ENCODE results near the gene ACADVL. TPM values are rescaled to one million over a fixed set of nuclear protein-coding genes. Genes with fewer than 3 reads are reported as not detected.
A peak's percentile ranks its signal among the peaks of the same experiment; 100 is the strongest.
"Not testable (repeated sequence)": the region's sequence is repeated elsewhere in the genome, so short reads cannot be mapped to it uniquely, and the experiment has no call there.

ACADVL gene
- total RNA-seq, 1 donor from 2014 or later = 354 TPM

DNA sequence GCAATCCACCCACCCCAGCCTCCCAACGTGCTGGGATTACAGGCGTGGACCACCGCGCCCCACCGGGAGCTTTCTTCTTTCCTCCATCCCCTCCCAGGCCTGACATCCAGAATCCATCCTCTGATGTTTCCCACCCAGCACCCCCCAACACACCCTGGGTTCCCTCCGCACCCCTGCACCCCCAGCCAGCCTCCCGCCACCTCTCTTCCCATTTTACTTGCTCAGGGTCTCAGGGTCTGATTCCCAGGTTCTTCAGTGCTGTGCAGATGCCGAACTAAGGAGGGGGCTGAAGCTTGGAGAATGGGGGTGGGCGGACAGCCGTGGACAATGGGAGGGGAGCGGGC, 40.8 kb upstream of the ACADVL start:
- peaks cover 12% of the 10 kb centered on the region for H3K4me1 Mint-ChIP-seq (ENCODE audit: low read depth, unreplicated experiment)
- no peaks in the 10 kb centered on the region for H3K36me3 Mint-ChIP-seq (ENCODE audit: low read depth, unreplicated experiment)
- peaks cover 17% of the 10 kb centered on the region for H3K4me1 ChIP-seq (ENCODE audit: insufficient read depth, low read length)
- H3K27me3 Mint-ChIP-seq (ENCODE audit: low read depth, unreplicated experiment) = no peaks in the 10 kb centered on the region
- H3K4me3 Mint-ChIP-seq (ENCODE audit: unreplicated experiment) = no peak overlapping the region
- H3K4me3 ChIP-seq (ENCODE audit: insufficient read depth, low read depth, low read length) = no peak overlapping the region
- no peak overlapping the region for H3K27ac Mint-ChIP-seq (ENCODE audit: unreplicated experiment)
- no peak overlapping the region for H3K27ac ChIP-seq (ENCODE audit: low read depth, low read length)
- no peaks in the 10 kb centered on the region for H3K9me3 ChIP-seq (ENCODE audit: insufficient read depth, low read depth, low read length)
- no peak for DNase-seq (ENCODE audit: low read depth)
- TF ChIP-seq, protein P1, sequence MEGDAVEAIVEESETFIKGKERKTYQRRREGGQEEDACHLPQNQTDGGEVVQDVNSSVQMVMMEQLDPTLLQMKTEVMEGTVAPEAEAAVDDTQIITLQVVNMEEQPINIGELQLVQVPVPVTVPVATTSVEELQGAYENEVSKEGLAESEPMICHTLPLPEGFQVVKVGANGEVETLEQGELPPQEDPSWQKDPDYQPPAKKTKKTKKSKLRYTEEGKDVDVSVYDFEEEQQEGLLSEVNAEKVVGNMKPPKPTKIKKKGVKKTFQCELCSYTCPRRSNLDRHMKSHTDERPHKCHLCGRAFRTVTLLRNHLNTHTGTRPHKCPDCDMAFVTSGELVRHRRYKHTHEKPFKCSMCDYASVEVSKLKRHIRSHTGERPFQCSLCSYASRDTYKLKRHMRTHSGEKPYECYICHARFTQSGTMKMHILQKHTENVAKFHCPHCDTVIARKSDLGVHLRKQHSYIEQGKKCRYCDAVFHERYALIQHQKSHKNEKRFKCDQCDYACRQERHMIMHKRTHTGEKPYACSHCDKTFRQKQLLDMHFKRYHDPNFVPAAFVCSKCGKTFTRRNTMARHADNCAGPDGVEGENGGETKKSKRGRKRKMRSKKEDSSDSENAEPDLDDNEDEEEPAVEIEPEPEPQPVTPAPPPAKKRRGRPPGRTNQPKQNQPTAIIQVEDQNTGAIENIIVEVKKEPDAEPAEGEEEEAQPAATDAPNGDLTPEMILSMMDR (IDR thresholded peaks at IDR 0.05; ENCODE audit: insufficient read depth, low read depth, low read length) = no peak
- H3K9me3 Mint-ChIP-seq (ENCODE audit: unreplicated experiment) = no peaks in the 10 kb centered on the region
- no peak overlapping the region for H3K9ac ChIP-seq (ENCODE audit: low read length)
- H3K27me3 ChIP-seq (ENCODE audit: insufficient read depth, low read length) = no peaks in the 10 kb centered on the region
- no peaks in the 10 kb centered on the region for H3K36me3 ChIP-seq (ENCODE audit: insufficient read depth, low read length)
- no peak overlapping the region for H2AFZ ChIP-seq (ENCODE audit: low read depth, low read length)
- H3K4me2 ChIP-seq (ENCODE audit: low read length) = no peak overlapping the region
- H3K79me2 ChIP-seq (ENCODE audit: insufficient read depth, low read length) = no peaks in the 10 kb centered on the region
- H4K20me1 ChIP-seq (ENCODE audit: insufficient read depth, low read length) = peaks cover 11% of the 10 kb centered on the region
- FAIRE-seq = no peak

DNA sequence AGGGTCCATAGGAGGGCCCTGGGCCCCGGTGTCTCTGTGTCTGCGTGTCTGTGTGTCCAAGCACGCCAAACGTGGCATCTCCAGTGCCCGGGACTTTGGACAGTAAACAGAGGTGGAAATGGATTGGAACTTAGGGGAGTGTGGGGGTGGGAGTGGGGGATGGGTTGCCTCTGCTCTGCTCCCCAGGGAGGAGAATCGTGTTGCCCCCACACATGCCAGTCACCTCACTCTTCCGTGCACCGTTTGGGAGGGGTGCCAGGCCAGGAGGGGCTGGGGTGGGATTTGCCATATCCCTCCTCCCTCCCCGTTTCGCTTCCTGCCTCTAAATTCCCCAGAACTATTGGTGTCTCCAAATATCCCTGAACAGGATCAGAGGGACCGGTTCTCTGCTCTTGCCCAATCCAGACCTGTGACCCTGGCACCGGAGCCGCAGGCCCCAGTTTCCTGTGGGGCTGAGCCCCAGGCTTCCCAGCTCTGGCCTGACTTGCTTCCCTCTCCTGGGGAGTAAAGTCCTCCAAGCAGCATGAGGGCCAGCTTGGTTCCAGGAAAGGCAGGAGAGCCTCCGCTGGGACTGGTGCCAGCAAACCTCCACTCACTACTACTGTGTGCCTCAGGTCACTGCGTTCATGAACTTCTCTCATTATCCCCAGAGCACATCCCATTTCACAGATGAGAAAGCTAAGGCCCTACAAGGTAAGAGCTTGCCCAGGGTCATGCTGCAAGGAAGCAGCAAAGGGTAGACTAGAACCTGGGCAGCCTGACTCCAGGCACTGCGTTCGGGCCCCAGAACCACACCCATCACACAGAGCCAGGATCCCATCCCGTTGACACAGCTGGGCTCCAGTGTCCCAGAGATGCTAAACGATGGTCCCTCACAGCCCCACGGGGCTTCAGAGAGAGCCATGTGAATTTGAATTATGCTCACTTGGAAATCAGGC, 40.2 kb upstream of the ACADVL start, which contains the start of gene ASGR1:
Gene ASGR1, minus strand, starts transcription at position 54 of the 938 bp plus-strand sequence. CDS start 807 bp downstream, outside the sequence.
- no peaks in the 10 kb centered on the region for H3K9me3 Mint-ChIP-seq (ENCODE audit: unreplicated experiment)
- H3K4me1 ChIP-seq (ENCODE audit: insufficient read depth, low read length) = peaks cover 17% of the 10 kb centered on the region
- H3K79me2 ChIP-seq (ENCODE audit: insufficient read depth, low read length) = no peaks in the 10 kb centered on the region
- H3K36me3 Mint-ChIP-seq (ENCODE audit: low read depth, unreplicated experiment) = no peaks in the 10 kb centered on the region
- H3K4me2 ChIP-seq (ENCODE audit: low read length) = peak within 1 kb of the TSS; percentile 98
- peak within 1 kb of the TSS; percentile 80 for H3K9ac ChIP-seq (ENCODE audit: low read length)
- H3K27me3 Mint-ChIP-seq (ENCODE audit: low read depth, unreplicated experiment) = no peaks in the 10 kb centered on the region
- H3K9me3 ChIP-seq (ENCODE audit: insufficient read depth, low read depth, low read length) = no peaks in the 10 kb centered on the region
- H3K36me3 ChIP-seq (ENCODE audit: insufficient read depth, low read length) = no peaks in the 10 kb centered on the region
- H3K27ac Mint-ChIP-seq (ENCODE audit: unreplicated experiment) = peak within 1 kb of the TSS; percentile 41
- H4K20me1 ChIP-seq (ENCODE audit: insufficient read depth, low read length) = peaks cover 11% of the 10 kb centered on the region
- no peaks in the 10 kb centered on the region for H3K27me3 ChIP-seq (ENCODE audit: insufficient read depth, low read length)
- H3K27ac ChIP-seq (ENCODE audit: low read depth, low read length) = no peak within 1 kb of the TSS
- H3K4me3 ChIP-seq (ENCODE audit: insufficient read depth, low read depth, low read length) = peak within 1 kb of the TSS; percentile 62
- H3K4me3 Mint-ChIP-seq (ENCODE audit: unreplicated experiment) = no peak within 1 kb of the TSS
- H3K4me1 Mint-ChIP-seq (ENCODE audit: low read depth, unreplicated experiment) = peaks cover 13% of the 10 kb centered on the region
- DNase-seq (ENCODE audit: low read depth) = no peak
- FAIRE-seq = no peak
- H2AFZ ChIP-seq (ENCODE audit: low read depth, low read length) = peak within 1 kb of the TSS; percentile 81
- TF ChIP-seq, protein P1 (IDR thresholded peaks at IDR 0.05; ENCODE audit: insufficient read depth, low read depth, low read length) = no peak
- TF ChIP-seq EZH2 (IDR thresholded peaks at IDR 0.05; ENCODE audit: insufficient read depth, low read length) = no peak

DNA sequence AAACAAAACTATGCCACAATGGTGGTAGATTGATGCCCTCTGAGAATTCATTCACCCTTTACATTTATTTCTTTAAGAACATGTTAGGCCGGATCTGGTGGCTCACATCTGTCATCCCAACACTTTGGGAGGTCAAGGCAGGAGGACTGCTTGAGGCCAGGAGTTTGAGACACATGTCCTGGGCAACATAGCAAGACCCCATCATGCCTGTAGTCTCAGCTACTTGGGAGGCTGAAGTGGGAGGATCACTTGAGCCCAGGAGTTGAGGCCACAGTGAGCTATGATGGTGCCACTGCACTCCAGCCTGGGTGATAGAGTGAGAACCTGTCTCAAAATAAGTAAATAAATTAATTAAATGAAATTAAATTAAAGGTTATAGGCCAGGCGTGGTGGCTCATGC, 37.6 kb upstream of the ACADVL start:
- H3K36me3 Mint-ChIP-seq (ENCODE audit: low read depth, unreplicated experiment); H3K79me2 ChIP-seq (ENCODE audit: insufficient read depth, low read length); H3K27me3 ChIP-seq (ENCODE audit: insufficient read depth, low read length); H3K27ac ChIP-seq (ENCODE audit: low read depth, low read length); H4K20me1 ChIP-seq (ENCODE audit: insufficient read depth, low read length); DNase-seq (ENCODE audit: low read depth); H3K4me2 ChIP-seq (ENCODE audit: low read length); H3K9ac ChIP-seq (ENCODE audit: low read length); H2AFZ ChIP-seq (ENCODE audit: low read depth, low read length); H3K36me3 ChIP-seq (ENCODE audit: insufficient read depth, low read length); H3K27ac Mint-ChIP-seq (ENCODE audit: unreplicated experiment); H3K4me3 Mint-ChIP-seq (ENCODE audit: unreplicated experiment); FAIRE-seq; H3K9me3 ChIP-seq (ENCODE audit: insufficient read depth, low read depth, low read length); H3K4me3 ChIP-seq (ENCODE audit: insufficient read depth, low read depth, low read length); H3K9me3 Mint-ChIP-seq (ENCODE audit: unreplicated experiment); H3K27me3 Mint-ChIP-seq (ENCODE audit: low read depth, unreplicated experiment): not testable (repeated sequence)
- peaks cover 13% of the 10 kb centered on the region for H3K4me1 Mint-ChIP-seq (ENCODE audit: low read depth, unreplicated experiment)
- peaks cover 14% of the 10 kb centered on the region for H3K4me1 ChIP-seq (ENCODE audit: insufficient read depth, low read length)

Data from astrocyte (in vitro differentiated cells and primary cell).